ENCODE measurements around the gene LCA5L.
A peak's percentile ranks its signal among the peaks of the same experiment; 100 is the strongest.
"Not testable (repeated sequence)": the region's sequence is repeated elsewhere in the genome, so short reads cannot be mapped to it uniquely, and the experiment has no call there.

Gene LCA5L

GRCh38 chr21:39381009-39381408 is 64.6 kb downstream of the LCA5L start:
- peak overlapping the region; percentile 91 for H3K4me3 ChIP-seq (ENCODE audit: low read length)
- no peak for TF ChIP-seq CTCF (conservative IDR thresholded peaks at IDR 0.05; ENCODE audit: low read length)
- DNase-seq (ENCODE audit: low read depth), result no peak

GRCh38 chr21:39379986-39380891 is 65.3 kb downstream of the LCA5L start:
- peak overlapping the region; percentile 91 for H3K4me3 ChIP-seq (ENCODE audit: low read length)
- peak; percentile 96 for DNase-seq (ENCODE audit: low read depth)
- no peak for TF ChIP-seq CTCF (conservative IDR thresholded peaks at IDR 0.05; ENCODE audit: low read length)

DNA sequence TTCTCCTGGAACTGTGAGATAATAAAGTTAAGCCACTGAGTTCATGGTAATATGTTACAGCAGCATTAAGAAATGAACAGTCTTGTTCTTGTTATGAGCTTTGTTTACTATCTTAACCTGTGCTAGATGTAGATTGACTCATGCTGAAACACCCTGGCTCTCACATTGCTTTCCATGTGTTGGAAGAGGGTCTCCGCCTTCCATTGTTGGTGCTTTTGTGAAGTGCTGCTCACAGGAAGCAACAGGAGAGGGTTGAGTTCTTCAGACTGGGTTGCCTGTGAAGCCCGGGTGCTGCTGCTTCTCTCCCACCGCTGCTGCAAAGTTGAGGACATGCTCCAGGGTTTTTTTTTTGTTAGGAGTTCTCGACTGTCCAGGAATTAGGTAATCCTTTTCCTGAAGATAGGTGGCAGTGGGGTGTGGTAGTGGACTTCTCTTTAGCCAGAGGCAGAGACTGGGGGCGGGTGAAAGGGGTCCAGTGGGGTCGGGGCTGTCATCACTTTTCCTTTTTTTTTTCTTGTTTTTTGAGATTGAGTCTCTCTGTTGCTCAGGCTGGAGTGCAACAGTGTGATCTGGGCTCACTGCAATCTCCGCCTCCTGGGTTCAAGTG is 68.0 kb downstream of the LCA5L start:
- no peak for DNase-seq (ENCODE audit: low read depth)
- no peak overlapping the region for H3K4me3 ChIP-seq (ENCODE audit: low read length)
- TF ChIP-seq CTCF (conservative IDR thresholded peaks at IDR 0.05; ENCODE audit: low read length), result no peak

DNA sequence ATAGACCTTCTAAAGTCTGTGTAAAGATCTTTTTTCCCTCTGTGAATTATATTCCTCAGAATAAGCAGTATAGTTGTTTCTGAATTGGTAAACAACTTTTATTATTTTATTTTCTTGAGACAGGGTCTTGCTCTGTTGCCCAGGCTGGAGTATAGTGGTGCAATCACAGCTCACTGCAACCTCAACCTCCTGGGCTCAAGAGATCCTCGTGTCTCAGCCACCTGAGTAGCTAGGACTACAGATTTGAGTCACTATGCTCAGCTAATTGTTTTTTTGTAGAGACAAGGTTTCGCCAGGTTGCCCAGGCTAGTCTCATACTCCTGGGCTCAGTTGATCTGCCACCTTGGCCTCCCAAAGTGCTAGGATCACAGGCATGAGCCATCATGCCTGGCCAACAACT is 70.1 kb downstream of the LCA5L start:
- TF ChIP-seq CTCF (conservative IDR thresholded peaks at IDR 0.05; ENCODE audit: low read length), result no peak
- no peak overlapping the region for H3K4me3 ChIP-seq (ENCODE audit: low read length)
- no peak for DNase-seq (ENCODE audit: low read depth)

- no peak overlapping the region for H3K4me3 ChIP-seq (ENCODE audit: low read length)
- DNase-seq (ENCODE audit: low read depth), result no peak
- TF ChIP-seq CTCF (conservative IDR thresholded peaks at IDR 0.05; ENCODE audit: low read length), result no peak
Observed at GRCh38 chr21:39374046-39374445, 71.5 kb downstream of the LCA5L start.

DNA sequence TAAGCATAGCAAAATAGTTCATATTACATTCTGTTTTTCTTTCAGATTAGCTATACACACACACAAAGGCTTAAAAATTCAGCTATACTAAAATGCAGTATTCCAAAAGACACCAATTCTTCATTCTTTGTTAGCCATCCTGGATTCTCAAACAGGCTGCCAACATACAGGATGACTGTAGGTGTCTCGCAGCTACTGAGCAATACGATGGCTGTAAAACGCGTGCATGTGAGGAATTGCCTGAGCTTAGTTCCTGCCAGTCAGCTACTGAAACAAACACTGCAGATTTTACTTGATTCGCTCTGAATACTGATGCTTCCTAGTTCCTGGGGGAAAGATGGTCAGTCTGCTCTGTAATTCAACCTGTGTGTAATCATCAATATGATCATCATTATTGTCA is 71.9 kb downstream of the LCA5L start:
- DNase-seq (ENCODE audit: low read depth), result peak; percentile 44
- no peak overlapping the region for H3K4me3 ChIP-seq (ENCODE audit: low read length)

DNA sequence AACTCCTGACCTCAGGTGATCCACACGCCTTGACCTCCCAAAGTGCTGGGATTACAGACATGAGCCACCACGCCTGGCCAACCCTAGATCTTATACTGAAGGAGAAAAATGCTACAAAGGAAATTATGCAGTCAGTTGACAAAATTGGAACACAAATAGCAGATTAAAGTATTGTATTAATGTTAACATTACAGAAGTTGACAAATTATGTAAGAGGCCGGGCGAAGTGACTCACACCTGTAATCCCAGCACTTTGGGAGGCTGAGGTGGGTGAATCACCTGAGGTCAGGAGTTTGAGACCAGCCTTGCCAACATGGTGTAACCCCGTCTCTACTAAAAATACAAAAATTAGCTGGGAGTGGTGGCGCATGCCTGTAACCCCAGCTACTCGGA is 75.7 kb downstream of the LCA5L start:
- not testable (repeated sequence) for DNase-seq (ENCODE audit: low read depth); H3K4me3 ChIP-seq (ENCODE audit: low read length)

More for the DNA sequence above, 71.9 kb downstream of the LCA5L start:
- peak; percentile 44 for TF ChIP-seq CTCF (conservative IDR thresholded peaks at IDR 0.05; ENCODE audit: low read length)
